Measurements from ENCODE around the gene PPM1K. TPM values are rescaled to one million over a fixed set of nuclear protein-coding genes. Genes with fewer than 3 reads are reported as not detected.

The PPM1K gene
- total RNA-seq, 1 donor from 2014 or later: 36.5 TPM

DNA sequence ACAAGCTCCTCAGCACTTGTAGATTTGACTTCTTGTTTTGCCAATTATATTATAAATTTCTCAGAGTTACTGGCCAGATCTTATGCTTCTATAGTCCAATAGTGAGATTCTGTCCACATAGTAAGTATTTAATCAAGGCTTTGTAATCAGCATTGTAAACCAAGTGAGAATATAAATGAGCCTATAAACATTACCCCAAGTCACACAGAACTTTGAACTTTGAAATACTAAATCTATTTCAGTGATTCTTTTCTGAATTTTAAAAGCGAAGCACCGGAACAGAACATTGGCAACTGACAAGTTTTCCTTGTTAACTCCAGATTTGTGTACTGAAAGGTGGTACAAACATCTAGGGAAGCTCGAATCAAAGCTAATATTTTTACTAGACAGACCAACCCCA is 37.2 kb downstream of the PPM1K start:
- no peak overlapping the region for H3K4me3 ChIP-seq
- H3K27ac ChIP-seq: no peak overlapping the region
- TF ChIP-seq, protein P1, sequence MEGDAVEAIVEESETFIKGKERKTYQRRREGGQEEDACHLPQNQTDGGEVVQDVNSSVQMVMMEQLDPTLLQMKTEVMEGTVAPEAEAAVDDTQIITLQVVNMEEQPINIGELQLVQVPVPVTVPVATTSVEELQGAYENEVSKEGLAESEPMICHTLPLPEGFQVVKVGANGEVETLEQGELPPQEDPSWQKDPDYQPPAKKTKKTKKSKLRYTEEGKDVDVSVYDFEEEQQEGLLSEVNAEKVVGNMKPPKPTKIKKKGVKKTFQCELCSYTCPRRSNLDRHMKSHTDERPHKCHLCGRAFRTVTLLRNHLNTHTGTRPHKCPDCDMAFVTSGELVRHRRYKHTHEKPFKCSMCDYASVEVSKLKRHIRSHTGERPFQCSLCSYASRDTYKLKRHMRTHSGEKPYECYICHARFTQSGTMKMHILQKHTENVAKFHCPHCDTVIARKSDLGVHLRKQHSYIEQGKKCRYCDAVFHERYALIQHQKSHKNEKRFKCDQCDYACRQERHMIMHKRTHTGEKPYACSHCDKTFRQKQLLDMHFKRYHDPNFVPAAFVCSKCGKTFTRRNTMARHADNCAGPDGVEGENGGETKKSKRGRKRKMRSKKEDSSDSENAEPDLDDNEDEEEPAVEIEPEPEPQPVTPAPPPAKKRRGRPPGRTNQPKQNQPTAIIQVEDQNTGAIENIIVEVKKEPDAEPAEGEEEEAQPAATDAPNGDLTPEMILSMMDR (IDR thresholded peaks at IDR 0.05): no peak
- no peak for DNase-seq
- H3K27me3 ChIP-seq (ENCODE audit: low read depth): no peaks in the 10 kb centered on the region
- no peaks in the 10 kb centered on the region for H3K9me3 ChIP-seq
- no peak for ATAC-seq
- H3K4me1 ChIP-seq: no peaks in the 10 kb centered on the region
- H3K36me3 ChIP-seq: no peaks in the 10 kb centered on the region
- intact Hi-C loops (cut with DNase I): no loop called here

DNA sequence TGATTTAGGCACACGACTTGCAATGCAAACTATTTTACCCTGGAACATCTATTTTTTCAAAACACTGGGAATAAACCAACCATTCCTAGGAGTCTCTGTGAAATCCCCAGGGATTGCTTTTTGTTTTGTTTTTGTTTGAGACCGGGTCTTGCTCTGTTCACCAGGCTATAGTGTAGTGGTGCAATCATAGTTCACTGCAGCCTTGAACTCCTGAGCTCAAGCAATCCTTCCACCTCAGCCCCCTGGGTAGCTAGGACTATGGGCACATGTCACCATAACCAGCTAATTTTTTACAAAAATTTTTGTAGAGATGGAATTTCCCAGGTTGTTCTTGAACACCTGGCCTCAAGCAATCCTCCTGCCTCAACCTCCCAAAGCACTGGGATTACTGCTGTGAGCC is 37.8 kb downstream of the PPM1K start:
- no peaks in the 10 kb centered on the region for H3K9me3 ChIP-seq
- DNase-seq: no peak
- H3K36me3 ChIP-seq: no peaks in the 10 kb centered on the region
- H3K4me1 ChIP-seq: no peaks in the 10 kb centered on the region
- no peak overlapping the region for H3K27ac ChIP-seq
- no peak overlapping the region for H3K4me3 ChIP-seq
- no peak for ATAC-seq
- H3K27me3 ChIP-seq (ENCODE audit: low read depth): no peaks in the 10 kb centered on the region
- intact Hi-C loops (cut with DNase I): no loop called here
- TF ChIP-seq, protein P1 (IDR thresholded peaks at IDR 0.05): no peak

DNA sequence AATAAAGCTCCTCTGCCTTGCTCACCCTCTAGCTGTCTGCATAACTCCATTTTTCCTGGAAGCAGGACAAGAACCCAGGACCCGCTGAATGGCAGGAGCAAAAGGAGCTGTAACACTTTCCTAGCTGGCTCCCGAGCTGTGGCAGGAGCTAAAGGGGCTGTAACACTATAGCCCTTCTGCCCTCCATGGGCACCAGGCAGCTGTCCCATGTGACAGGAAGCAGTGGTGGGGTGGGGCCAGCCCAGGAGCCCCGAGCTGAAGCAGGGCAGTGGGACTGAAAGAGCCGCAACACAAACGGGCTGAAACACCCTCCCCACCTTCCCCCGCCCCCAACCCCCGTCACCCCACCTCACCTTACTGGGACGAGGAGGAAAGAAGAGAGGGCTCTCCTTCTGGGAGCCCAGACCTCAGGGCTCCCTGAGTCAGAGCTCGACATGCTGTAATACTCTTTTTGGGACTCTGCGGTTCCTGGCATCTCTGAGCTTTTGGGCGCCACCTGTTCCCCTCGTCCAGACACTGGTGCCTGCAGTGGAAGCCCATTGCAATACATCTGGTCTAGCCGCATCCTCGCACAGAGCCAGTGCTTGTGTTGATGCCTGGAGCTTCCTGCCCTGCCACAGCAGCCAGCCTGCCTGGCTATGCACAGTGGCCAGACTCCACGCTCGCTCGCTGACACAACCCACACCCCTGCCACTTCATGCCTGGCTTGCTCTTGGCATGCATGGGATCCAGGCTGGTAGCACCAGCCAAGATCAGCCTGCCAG is 39.4 kb downstream of the PPM1K start:
- H3K4me3 ChIP-seq: no peak overlapping the region
- no peak for DNase-seq

DNA sequence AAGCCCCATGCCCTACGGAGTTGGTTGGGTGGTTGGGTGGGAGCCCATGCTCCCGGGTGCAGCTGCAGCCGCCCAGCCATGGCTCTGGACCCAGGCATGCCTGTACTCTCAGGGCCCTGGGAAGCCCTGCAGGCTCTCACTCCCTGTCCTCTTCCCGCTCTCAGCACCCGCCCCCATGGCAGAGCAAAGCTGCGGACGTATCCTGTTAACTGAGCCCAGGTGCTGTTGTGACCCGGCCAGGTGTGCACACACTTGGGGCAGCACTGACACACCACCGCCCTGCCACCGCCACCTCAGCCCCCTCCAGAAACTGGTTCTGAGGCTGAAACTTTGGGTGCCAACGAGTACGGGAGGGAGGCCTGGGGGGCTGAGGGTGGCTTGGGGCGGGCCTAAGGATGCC is 40.3 kb downstream of the PPM1K start:
- TF ChIP-seq, protein P1 (IDR thresholded peaks at IDR 0.05): no peak
- peak in 1 of 2 donors; percentile 13 for ATAC-seq
- DNase-seq: no peak

More for the DNA sequence above, 39.4 kb downstream of the PPM1K start:
- no peak overlapping the region for H3K27ac ChIP-seq
- TF ChIP-seq, protein P1 (IDR thresholded peaks at IDR 0.05): no peak
- peaks cover 3% of the 10 kb centered on the region for H3K4me1 ChIP-seq
- no peaks in the 10 kb centered on the region for H3K27me3 ChIP-seq (ENCODE audit: low read depth)
- intact Hi-C loops (cut with DNase I): no loop called here
- no peaks in the 10 kb centered on the region for H3K36me3 ChIP-seq
- no peaks in the 10 kb centered on the region for H3K9me3 ChIP-seq
- ATAC-seq: peak in 1 of 2 donors; percentile 47

DNA sequence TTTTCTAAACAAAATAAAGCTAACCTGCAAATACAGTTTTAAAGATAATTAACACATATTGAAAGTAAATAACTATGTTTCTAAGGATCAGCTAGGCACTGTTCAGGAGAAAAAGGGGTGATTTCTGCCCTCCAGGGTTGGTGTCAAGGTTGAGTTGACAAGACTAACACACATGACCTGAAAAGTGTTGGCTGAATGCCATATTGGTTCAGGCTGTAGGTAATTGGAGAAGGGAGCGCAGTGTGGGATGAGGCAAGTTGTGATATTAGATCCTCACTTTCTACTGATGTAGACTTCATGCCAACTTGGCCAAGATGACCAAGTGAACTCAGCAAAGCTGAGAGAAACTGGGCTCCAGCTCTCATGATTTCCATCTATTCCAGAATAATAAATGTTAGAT is 42.2 kb downstream of the PPM1K start:
- DNase-seq (no peak), ATAC-seq (no peak)
- H3K27ac ChIP-seq: no peak overlapping the region
- intact Hi-C loops (cut with DNase I): no loop called here
- peaks cover 3% of the 10 kb centered on the region for H3K4me1 ChIP-seq
- no peaks in the 10 kb centered on the region for H3K9me3 ChIP-seq
- H3K27me3 ChIP-seq (ENCODE audit: low read depth): no peaks in the 10 kb centered on the region
- H3K4me3 ChIP-seq: no peak overlapping the region
- no peaks in the 10 kb centered on the region for H3K36me3 ChIP-seq
- TF ChIP-seq, protein P1 (IDR thresholded peaks at IDR 0.05): no peak

More for the DNA sequence above, 40.3 kb downstream of the PPM1K start:
- no peaks in the 10 kb centered on the region for H3K27me3 ChIP-seq (ENCODE audit: low read depth)
- H3K36me3 ChIP-seq: no peaks in the 10 kb centered on the region
- H3K4me1 ChIP-seq: peaks cover 3% of the 10 kb centered on the region
- no peak overlapping the region for H3K27ac ChIP-seq
- intact Hi-C loops (cut with DNase I): no loop called here
- no peaks in the 10 kb centered on the region for H3K9me3 ChIP-seq
- no peak overlapping the region for H3K4me3 ChIP-seq
